ENCODE data around the gene DEFB119. TPM values are rescaled to one million over a fixed set of nuclear protein-coding genes. Genes with fewer than 3 reads are reported as not detected.

DEFB119 gene
- total and polyA plus RNA-seq, 2 donors (not counting 3 experiments of a cell fraction or from before 2014, with no cell fraction given) = not detected

GRCh38 chr20:31403886-31404285 lies 13.5 kb upstream of the DEFB119 start:
- POLR2A ChIA-PET = no interaction called here
- no TSS peak for BruUV-seq (replicated peaks)
- H3K4me2 ChIP-seq (ENCODE audit: insufficient read depth, low read length) = no peak overlapping the region
- no peak overlapping the region for H3K27ac ChIP-seq (ENCODE audit: insufficient read depth, low read depth, low read length)
- H3K4me1 ChIP-seq (ENCODE audit: control insufficient read depth, extremely low read depth, insufficient read depth, low read length) = no peaks in the 10 kb centered on the region
- dilution Hi-C loops (cut with MboI; ENCODE audit: extremely low pct_ligation_motif_present, low sequenced_read_pairs) (no loop called here), intact Hi-C loops (cut with micrococcal nuclease) (no loop called here)
- peaks cover 2% of the 10 kb centered on the region for H3K9me3 ChIP-seq (replicated peaks; ENCODE audit: control insufficient read depth, insufficient read depth, low read length)
- FAIRE-seq = no peak
- no peak overlapping the region for H2AFZ ChIP-seq (ENCODE audit: low read depth, low read length)
- no peaks in the 10 kb centered on the region for H3K79me2 ChIP-seq (ENCODE audit: control insufficient read depth, insufficient read depth, low read length)
- H4K20me1 ChIP-seq (replicated peaks; ENCODE audit: control insufficient read depth, extremely low read depth, insufficient read depth, low read length) = no peaks in the 10 kb centered on the region
- H3K27me3 ChIP-seq (ENCODE audit: control insufficient read depth in 2 of 2, insufficient read depth in 2 of 2, low read length in 2 of 2) = no peaks in the 10 kb centered on the region
- no peak overlapping the region for H3K4me3 ChIP-seq (replicated peaks in 1 of 3; ENCODE audit: insufficient read depth in 1 of 3, low read depth in 1 of 3, low read length in 3 of 3)
- H3K9me1 ChIP-seq (replicated peaks; ENCODE audit: control insufficient read depth, extremely low read depth, insufficient read depth, low read length) = no peaks in the 10 kb centered on the region
- CTCF ChIA-PET = no interaction called here
- no peaks in the 10 kb centered on the region for H3K36me3 ChIP-seq (ENCODE audit: control insufficient read depth in 2 of 2, extremely low read depth in 1 of 2, insufficient read depth in 2 of 2, low read length in 2 of 2)
- H3K9ac ChIP-seq (replicated peaks; ENCODE audit: extremely low read depth, insufficient read depth, low read length) = no peak overlapping the region
- TF ChIP-seq MYC (IDR thresholded peaks at IDR 0.05; ENCODE audit: low read depth, low read length) (no peak), POLR2A (IDR thresholded peaks at IDR 0.05; ENCODE audit: low read depth, low read length) (no peak), EZH2 (IDR thresholded peaks at IDR 0.05; ENCODE audit: borderline replicate concordance, low read depth, low read length, severe bottlenecking) (no peak), GATA2 (IDR thresholded peaks at IDR 0.05; ENCODE audit: insufficient read depth, insufficient read length, low read depth, low read length) (no peak), JUN (IDR thresholded peaks at IDR 0.05; ENCODE audit: borderline replicate concordance, insufficient read depth, insufficient read length, low read depth) (no peak), FOS (IDR thresholded peaks at IDR 0.05; ENCODE audit: borderline replicate concordance, insufficient read depth, low read length) (no peak), POLR2AphosphoS5 (IDR thresholded peaks at IDR 0.05; ENCODE audit: insufficient read depth, low read depth, low read length) (no peak)
- TF ChIP-seq, protein P1, sequence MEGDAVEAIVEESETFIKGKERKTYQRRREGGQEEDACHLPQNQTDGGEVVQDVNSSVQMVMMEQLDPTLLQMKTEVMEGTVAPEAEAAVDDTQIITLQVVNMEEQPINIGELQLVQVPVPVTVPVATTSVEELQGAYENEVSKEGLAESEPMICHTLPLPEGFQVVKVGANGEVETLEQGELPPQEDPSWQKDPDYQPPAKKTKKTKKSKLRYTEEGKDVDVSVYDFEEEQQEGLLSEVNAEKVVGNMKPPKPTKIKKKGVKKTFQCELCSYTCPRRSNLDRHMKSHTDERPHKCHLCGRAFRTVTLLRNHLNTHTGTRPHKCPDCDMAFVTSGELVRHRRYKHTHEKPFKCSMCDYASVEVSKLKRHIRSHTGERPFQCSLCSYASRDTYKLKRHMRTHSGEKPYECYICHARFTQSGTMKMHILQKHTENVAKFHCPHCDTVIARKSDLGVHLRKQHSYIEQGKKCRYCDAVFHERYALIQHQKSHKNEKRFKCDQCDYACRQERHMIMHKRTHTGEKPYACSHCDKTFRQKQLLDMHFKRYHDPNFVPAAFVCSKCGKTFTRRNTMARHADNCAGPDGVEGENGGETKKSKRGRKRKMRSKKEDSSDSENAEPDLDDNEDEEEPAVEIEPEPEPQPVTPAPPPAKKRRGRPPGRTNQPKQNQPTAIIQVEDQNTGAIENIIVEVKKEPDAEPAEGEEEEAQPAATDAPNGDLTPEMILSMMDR (IDR thresholded peaks at IDR 0.05; ENCODE audit: extremely low read depth in 1 of 2, insufficient read depth in 1 of 2, low read depth in 1 of 2, low read length in 2 of 2) = no peak
- TF ChIP-seq, protein P2, sequence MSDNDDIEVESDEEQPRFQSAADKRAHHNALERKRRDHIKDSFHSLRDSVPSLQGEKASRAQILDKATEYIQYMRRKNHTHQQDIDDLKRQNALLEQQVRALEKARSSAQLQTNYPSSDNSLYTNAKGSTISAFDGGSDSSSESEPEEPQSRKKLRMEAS (IDR thresholded peaks at IDR 0.05; ENCODE audit: insufficient read depth, insufficient read length) = no peak
- no peak for DNase-seq (ENCODE audit: low read depth, low spot score)
